Measurements from ENCODE around the gene ALDH1A2.
"Not testable (repeated sequence)": the region's sequence is repeated elsewhere in the genome, so short reads cannot be mapped to it uniquely, and the experiment has no call there.

ALDH1A2 gene

GRCh38 chr15:58039079-58040035 lies 26.2 kb downstream of the ALDH1A2 start:
- DNase-seq = no peak

- DNase-seq = no peak
Measured at GRCh38 chr15:58038426-58039078, 27.0 kb downstream of the ALDH1A2 start.

DNA sequence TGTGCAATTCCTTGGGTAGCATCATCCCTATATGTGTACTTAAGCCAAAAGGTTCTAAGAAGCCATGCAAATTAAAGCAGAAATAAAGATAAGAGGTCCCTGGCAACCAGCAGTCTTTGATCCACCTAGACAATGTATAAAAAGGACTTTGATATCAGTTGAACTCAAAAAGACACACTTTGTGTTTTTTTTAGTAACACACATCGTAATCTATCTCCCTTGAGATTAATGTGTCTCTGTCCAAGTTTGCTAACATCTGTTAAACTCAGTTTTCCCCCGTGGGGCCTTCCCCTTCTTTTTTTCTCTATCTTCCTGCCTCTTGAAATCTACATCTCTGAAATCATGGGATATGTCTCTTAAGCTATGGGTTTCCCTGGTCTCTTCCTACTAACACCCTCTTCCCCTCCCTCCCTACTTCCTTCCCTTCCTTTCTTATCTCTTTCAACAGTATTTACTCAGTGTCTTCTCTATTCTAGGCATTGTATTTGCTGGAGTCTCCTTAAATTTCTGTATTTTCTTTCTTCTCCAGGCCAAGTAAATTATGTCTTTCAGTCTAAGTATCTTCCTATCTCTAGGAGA lies 27.7 kb downstream of the ALDH1A2 start:
- DNase-seq = no peak

DNA sequence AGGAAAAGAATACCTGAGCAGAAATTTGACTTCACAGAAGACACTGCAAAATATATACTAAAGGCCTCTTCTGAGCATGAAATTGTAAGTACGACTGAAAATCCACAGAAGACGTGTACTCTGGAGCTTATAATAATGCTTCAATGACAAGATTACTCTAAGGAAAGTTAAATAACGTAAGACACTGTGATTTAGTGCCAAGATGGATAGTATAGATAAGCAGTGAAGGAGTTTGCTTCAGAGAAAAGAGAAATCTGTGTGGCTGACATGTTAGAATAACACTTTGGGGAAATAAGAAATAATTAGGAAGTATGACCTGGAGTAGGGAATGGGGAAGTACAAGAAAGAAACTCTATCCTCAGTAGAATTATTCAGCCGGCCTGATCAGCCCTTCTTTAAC lies 28.9 kb downstream of the ALDH1A2 start:
- DNase-seq = no peak

DNA sequence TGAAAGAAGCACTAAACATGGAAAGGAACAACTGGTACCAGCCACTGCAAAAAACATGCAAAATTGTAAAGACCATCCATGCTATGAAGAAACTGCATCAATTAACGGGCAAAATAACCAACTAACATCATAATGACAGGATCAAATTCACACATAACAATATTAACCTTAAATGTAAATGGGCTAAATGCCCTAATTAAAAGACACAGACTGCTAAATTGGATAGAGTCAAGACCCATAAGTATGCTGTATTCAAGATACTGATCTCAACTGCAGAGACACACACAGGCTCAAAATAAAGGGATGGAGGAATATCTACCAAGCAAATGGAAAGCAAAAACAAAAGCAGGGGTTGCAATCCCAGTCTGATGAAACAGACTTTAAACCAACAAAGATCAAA lies 37.1 kb downstream of the ALDH1A2 start:
- not testable (repeated sequence) for DNase-seq

DNA sequence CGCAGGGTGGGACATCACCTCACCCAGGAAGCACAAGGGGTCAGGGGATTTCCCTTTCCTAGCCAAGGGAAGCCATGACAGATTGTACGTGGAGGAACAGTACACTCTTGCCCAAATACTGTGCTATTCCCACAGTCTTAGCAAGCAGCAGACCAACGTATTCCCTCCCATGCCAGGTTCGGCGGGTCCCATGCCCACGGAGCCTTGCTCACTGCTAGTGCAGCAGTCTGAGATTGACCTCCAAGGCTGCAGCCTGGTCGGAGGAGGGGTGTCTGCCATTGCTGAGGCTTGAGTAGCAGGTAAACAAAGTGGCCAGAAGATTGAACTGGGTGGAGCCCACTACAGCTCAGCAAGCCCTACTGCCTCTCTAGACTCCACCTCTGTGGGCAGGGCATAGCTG lies 39.0 kb downstream of the ALDH1A2 start:
- DNase-seq = no peak

DNA sequence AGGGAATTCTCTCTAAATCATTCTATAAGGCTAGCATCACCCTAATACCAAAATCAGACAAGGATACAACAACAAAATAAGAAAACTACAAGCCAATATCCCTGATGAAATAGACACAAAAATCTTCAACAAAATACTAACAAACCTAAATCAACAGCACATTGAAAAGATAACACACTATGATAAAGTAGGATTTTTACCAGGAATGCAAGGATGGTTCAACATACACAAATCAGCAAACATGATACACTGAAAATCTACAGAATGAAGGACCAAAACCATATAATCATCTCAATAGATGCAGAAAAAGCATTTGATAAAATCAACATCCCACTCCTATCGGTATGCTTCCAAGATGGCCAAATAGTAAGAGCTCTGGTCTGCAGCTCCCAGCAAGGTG lies 39.5 kb downstream of the ALDH1A2 start:
- DNase-seq = no peak

GRCh38 chr15:58021332-58022230 lies 43.9 kb downstream of the ALDH1A2 start:
- no peak for DNase-seq

GRCh38 chr15:58019503-58020376 lies 45.8 kb downstream of the ALDH1A2 start:
- DNase-seq = no peak

DNA sequence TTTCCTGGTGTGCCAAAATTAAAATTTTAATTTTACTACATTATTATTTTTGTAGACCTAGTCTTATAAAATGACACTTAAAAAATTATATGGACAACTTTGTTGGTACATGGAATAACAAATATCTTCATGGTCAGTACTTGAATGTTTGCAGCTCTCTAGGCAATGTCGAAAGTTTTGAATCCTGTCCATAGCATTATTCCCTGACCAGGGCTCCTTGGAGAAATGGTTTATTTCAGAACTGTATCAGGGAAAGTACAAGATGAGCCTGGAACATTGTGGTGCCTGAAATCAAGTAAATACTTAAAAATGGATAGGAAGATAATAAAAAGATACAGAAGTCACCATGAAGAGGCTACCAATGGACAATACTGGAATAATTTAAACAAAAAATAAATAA lies 47.6 kb downstream of the ALDH1A2 start:
- DNase-seq = no peak

- DNase-seq = no peak
Measured at GRCh38 chr15:58016581-58017175, 48.8 kb downstream of the ALDH1A2 start.

GRCh38 chr15:58015565-58015964 lies 49.9 kb downstream of the ALDH1A2 start:
- no peak for DNase-seq

DNA sequence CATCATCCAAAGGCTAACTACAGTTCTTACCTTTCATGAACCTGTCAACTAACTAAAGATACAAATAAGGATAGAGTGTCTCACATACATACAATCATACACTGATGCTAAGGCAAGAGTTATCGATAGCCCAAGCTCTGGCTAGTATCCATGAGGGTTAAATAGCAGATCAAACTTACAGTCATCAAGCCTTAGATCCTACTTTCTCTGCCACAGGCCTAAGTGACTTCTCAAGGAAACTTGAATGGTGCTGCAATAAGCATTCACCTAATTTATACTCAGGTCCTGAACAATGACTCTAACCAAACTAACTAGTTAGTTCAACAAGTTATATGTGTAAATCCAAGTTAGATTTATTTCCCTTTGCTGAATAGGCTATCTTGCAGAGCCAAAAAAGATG lies 51.0 kb downstream of the ALDH1A2 start:
- no peak for DNase-seq

DNA sequence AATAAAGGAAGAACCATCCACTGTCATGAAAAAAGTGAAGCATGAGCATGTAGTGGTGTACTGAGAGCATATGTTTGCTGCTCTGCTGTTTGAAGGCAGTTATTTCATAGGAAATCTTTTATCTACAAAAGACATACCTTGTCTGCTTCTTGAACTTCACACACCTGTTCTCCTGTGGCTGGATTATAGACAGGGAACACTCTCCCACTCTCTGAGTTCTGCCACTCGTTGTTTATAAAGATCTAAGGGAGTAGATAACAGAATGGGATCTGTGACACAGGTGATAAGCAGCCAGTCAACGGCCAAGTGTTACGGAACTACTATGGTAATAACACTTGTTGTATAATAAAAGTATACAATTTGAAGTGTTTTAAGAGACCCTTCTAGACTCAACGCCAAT lies 51.5 kb downstream of the ALDH1A2 start:
- no peak for DNase-seq

DNA sequence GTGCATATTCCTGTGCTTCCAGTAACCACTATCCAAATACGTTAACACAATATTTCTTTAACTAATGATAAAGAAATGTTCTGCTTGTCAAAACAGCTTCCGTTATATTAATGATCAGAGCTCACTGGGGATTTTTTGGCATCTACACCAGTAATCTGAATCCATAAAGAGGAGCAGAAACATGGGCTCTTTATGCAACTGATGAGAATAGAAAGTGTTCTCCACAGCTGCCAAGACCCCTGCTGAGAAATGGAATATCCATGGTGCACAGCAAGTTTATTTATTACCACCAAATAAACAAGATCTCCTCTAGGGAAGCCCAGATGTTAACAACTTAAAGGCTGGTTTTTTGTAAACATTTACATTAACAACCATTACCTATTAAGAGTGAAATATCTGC lies 54.5 kb downstream of the ALDH1A2 start:
- DNase-seq = no peak

GRCh38 chr15:58003810-58004209 lies 61.7 kb downstream of the ALDH1A2 start:
- no peak for DNase-seq

DNA sequence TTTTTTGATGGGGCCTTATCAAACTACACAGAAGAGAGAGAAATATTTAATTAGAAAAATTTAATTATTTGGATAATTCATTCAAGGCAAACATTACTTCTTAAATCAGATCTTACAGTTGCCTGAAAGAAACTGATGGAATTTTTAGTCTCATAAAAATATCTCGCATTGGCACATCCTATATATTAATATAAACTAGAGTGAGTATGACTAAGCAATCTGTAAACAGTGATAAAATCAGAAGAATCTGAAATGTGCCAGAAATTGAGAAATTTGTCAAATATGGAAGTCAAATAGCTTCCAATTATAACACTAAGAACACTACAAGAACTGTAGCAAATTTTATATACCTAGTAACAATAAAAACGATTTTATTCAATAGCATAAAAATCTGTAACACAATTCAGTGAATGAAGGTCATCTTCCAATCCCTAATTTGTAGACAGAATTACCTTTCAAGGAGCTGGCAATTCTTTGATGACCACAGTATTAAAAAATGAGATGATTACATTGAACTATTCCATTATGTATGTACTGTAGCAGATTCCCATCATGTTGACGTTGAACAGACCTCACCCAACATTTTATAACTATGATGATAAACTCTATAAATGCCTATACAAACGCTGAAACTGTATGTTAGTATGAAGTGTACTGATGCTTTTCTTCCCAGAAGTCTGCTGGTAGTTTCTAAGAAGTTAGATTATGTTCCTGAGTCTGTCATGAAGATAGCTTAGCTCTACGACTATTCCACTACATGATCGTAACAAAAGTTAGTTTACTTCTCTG lies 63.0 kb downstream of the ALDH1A2 start:
- no peak for DNase-seq

DNA sequence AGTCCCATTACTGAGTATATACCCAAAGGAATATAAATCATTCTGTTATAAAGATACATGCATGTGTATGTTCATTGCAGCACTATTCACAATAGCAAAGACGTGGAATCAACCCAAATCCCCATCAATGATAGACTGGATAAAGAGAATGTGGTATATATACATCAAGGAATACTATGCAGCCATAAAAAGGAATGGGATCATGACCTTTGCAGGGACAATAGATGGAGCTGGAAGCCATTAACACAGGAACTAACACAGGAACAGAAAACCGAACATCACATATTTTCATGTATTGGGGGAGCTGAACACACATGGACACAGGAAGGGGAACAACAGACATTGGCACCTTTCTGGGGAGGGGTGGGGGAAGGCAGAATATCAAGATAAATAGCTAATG lies 65.8 kb downstream of the ALDH1A2 start:
- DNase-seq = not testable (repeated sequence)

GRCh38 chr15:57996561-57996960 lies 69.0 kb downstream of the ALDH1A2 start:
- DNase-seq = no peak

DNA sequence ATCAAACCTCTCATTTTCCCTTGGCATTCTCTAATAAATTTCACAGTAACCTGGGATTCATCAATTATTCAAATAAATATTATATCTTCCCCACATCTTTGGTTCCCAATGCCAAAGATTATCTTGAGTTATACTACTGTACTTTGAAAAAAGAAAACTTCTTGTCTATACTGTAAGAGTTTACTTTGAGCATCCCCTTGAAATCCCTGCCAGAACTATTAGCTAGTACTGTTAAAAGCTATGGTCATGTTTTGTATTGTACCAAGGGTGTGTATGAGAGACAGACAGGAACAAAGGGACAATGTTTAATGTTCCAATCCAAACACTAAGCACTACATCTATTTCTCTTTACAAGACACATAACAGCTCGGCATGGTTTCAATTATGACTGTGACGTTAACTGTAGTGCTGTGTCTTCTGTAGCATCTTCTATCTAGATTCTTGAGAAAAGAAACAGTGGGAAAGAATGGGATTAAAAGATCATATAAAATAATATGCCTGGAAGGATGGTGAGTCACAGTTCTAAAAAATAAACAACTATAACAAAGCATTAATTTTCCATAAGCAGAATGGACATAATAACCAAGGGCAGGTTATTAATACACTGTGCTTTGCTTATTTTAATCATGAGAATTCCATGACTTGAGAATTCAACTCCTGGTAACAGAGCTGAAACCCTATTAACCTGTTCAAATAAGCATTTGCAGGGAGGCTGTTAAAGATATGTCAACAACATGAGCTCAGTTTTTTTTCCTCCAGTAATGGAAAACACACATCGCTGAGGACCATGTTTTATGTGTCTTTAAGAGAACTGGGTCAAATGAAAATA lies 71.1 kb downstream of the ALDH1A2 start:
- no peak for DNase-seq
